Measurements from ENCODE around the gene PRR23E. TPM values are rescaled to one million over a fixed set of nuclear protein-coding genes. Genes with fewer than 3 reads are reported as not detected.

Gene PRR23E
- total RNA-seq, 1 experiment from 2014 or later, result not detected

DNA sequence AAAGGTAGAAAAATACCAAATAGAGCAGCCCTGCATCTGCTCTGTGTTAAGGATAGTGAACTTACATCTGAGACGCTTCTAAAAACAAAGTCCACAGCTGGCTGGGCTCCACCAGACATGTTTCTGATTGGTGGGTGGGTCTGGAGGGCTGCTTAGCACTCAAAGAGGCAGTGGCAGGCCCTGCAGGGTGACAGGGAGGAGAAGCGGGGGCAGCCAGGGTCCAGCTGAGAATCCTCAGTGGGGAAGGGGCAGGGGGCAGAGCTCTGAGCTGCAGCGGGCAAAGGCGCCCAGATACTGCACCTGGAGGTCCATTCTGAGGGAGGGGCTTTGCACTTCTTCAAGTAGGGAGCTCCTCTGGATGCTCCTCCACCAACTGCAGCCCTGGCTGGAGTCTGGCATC is 28.1 kb downstream of the PRR23E start:
- no peak for DNase-seq (ENCODE audit: extremely low read depth, low read depth)

DNA sequence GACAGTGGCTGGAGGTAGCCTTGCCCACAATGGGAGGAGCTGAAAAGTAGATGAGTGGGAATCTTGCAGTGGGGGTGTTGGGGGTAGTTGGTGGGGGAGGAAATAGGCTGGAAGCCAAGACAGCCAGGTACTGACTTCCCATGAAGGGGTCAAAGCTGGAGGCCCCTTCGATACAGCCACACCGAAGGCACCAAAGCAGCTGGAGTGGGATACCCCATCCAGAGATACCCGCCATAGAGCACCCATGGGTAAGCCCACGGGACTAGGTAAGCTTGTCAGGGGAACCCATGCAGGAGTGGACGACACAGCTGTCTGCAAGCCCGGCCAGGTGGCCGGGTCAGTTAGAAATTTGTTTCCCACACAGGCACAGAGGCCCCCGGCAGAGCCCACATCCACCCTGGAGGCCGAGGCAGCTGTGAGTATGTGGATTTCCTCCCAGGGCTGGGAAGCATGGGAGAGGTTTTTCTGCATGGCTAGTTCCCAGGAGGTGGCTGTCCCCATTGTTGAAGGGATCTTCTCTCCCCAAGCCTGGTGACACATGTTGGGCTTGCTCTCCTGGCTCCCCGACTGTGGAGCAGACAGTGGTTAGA is 28.6 kb downstream of the PRR23E start:
- DNase-seq (ENCODE audit: extremely low read depth, low read depth), result no peak

DNA sequence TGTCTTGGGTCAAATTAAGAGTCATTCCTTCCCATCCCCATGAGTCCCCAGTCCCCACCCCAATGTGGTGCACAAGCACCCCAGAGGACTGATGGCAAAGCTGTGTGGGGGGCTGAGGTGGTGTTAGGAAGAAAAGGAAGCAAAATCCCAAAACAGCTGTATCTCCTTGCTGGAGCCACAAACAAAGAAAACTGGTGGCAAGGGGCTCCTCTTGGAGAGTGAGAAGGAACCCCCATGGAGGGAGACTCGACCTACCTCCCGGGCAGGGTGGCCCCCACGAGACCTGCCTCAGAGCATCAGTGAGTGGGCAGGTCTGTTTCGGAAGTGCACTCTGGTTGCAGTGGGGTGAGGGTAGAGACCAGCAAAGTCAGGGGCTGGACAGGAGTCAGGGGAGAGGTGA is 29.2 kb downstream of the PRR23E start:
- DNase-seq (ENCODE audit: extremely low read depth, low read depth), result no peak

DNA sequence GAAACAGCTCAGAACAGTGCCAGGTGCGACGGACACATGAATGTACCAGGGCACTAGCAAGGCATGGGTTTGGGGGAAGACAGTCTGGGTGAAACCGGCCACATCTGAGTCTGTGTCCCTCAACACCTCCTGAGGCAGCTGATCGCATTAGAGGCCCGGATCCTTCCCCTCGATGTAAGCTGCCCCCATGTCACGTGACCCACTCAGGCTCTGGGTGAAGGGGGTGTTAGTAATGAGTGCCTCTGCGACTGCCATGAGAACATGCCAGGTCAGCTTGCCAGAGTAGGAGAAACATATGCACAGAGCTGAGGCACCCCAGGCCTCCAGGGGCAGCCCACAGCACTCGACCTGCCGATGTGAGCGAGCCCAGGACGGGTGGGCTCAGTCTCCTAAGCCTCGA is 29.7 kb downstream of the PRR23E start:
- DNase-seq (ENCODE audit: extremely low read depth, low read depth), result no peak

DNA sequence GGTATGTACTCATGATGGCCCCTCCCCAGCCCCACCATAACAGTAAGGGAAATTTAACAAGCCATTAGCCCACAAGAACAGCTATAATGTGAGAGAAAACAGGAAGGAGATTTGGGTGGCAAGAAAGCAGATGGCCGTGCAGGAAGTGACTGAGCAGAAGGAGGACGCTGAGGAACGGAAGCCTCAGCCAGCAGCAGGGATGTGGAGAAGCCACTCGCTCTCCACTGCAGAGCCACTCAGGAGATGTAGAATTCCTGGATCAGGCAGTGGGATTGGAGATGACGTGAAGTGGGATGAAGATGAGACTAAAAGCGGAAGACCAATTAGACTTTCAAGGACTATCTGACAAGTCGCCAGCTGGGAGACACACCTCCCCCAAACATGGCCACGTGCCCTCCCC is 31.2 kb downstream of the PRR23E start:
- no peak for DNase-seq (ENCODE audit: extremely low read depth, low read depth)

DNA sequence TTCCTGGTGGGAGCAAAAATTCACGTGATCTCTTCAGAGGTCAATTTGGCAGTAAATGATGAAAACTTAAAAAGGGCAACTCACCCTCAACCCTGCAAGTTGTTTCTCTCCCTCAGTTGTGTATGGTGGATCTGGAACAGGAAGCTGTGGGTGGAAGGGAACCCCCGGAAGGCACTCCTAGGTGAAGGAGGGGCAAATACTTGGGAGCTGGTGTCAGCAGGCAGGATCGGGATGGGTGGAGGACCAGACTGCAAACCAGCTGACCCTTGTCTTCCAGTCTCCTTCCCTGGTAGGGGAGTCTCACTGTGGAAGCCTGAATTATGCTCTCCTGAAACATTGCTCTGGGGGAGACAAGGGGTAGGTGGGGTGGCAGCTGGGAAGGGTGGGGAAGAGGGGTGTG is 33.5 kb downstream of the PRR23E start:
- DNase-seq (ENCODE audit: extremely low read depth, low read depth), result no peak

DNA sequence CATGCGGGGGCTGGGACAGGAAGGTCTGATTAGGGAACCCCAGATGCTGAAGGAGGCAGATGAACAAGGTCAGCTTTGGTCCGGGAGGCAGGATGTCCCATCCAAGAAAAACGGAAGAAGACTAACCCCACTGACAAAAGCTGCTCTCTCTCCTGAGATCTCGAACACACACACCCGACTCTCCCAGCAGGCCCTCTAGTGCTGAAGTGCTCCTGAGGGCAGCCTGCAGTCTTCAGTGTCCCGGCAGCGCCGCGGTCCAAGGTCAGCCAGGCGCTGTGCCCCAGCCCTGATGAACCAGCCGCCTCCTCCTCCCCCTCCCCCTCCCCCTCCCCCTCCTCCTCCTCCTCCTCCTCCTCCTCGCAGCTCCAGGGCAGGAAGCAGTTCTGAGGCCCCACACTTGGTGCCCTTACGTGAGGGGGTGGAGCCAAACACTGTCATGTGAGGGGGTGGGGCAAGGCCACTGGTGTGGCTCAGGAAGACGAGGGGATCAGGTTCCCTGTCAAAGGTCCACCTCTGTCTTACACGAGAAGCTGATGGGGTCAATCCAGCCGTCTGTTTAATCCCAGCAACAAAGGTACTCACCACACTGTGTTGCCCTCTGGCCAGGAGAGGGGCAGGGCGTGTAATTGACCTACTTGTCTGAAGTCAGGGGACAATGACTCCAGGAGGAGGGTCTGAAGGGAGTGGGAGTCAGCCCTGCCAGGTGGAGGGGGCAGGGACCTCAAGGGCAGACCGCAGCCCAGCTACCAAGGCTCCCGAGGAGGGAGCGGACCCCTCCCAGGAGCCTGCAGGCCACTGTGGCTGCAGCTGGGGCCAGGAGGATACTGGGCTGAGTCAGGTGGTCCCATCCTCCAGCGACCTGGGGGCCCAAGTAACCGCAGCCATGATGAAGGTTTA is 34.3 kb downstream of the PRR23E start:
- DNase-seq (ENCODE audit: extremely low read depth, low read depth), result no peak

DNA sequence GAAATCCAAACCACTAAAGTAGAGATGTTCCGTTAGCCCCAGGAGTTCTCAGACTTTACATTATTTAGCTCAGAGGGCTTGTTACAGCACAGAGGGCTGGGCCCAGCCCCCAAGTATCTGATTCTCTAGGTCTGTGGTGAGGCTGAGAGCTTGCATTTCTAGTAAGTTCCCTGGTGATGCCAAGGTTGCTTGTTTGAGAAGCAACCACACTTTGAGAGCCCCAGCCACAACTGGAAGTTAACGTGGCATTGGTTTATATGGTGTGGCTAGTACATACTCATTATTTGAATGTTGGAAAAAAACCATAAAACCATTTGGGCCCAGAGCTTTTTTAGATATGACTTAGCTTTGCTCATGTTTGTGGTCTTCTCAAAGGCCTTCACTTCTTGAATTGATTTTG is 35.9 kb downstream of the PRR23E start:
- DNase-seq (ENCODE audit: extremely low read depth, low read depth), result no peak

DNA sequence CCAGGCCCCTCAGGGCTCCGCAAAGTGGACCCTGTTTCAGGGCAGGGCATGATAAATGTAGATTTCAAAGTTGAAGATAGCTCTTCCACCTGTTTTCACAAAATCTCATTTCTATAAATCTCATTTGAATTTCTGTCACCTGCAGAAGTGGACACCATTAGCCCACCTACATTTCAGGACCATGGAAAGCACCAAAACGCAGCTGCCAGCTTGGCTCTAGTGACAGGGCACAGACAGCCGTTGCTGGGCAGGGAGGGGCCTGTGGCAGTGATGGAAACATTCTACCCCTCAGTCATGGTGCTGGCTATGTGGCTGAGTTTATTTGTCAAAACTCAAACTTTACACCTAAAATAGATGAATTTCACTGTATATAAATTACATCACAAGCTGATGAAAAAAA is 40.4 kb downstream of the PRR23E start:
- DNase-seq (ENCODE audit: extremely low read depth, low read depth), result no peak

DNA sequence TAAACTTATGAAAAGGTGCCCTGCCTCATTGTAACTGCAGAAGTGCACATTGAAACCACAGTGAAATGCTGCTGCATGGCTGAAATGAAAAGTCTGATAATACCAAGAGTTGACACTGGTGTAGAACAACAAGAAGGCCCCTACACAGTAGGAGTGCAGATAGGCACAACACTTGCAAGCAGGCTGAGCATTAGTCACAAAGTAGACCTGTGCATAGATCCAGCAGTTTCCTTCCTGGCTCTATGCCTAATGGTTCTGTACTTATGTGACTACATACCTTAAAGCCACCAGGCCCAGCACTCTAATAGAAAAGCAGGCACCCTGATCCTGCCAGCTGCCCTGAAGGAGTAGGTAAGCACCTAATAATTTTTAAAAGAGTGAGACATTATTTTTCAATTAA is 41.8 kb downstream of the PRR23E start:
- DNase-seq (ENCODE audit: extremely low read depth, low read depth), result no peak

DNA sequence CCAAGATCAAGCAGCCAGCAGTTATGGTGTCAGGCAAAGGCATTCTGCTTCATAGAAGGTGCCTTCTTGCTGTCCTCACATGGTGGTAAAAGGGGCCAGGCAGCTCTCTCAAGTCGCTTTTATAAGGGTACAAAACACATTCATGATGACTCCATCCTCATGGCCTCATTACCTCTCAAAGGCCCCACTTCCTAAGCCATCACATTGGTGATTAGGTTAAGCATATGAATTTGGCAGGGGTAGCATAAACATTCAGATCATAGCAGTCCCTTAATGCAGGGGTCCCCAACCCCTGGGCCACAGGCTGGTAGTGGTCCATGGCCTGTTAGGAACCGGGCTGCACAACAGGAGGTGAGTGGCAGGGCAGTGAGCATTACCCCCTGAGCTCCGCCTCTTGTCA is 42.8 kb downstream of the PRR23E start:
- DNase-seq (ENCODE audit: extremely low read depth, low read depth), result no peak

DNA sequence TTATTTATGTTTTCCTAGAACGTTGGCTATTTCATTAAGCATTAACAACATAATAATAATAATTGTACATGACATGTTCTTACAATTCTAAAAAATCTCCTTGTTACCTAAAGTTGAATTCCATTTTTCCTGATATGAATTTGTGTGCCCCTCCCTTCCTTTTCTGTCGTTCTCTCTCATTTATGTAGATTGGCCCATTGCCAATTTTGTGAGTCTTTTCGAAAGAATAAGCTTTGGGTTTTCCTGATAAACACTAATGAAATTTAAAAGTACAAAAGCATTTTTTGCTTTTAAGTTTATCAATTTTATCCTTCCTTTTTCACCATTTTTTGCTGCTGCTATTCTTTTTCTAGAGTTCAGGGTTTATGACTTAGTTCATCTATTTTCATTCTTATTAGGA is 44.9 kb downstream of the PRR23E start:
- no peak for DNase-seq (ENCODE audit: extremely low read depth, low read depth)

DNA sequence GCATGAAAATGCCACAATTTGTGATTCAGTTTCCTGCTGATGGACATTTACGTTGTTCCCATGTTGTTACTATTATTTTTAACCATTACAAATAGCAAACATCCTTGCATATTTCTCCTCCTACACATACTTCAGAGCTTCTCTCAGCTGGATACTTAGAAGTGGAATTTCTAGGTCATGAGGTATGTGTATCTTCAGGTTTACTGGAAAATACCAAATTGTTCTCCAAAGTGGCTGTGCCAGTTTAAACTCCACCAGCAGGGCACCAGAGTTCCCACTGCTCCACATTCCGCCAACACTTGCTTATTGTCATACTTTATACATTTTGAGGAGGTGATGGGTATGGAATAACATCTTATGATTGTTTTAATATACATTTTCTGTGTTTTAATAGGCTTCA is 45.7 kb downstream of the PRR23E start:
- no peak for DNase-seq (ENCODE audit: extremely low read depth, low read depth)

DNA sequence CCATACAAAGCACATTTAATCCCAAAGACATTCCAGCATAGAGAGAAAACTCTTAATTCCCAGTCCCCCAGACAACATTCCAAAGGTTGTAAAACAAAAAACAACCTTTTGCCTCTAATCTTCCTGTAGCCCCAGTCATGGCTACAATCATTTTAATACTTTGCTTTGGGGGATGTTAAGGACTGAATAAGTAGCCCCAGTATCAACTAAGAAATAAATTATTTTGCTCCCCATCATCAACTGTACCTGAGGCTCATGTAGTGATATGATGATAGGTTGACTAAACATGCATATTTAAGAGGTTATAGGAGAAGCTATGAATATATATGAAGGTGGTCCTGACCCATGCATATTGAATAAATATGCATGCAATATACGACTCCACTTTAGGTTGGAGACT is 54.4 kb downstream of the PRR23E start:
- DNase-seq (ENCODE audit: extremely low read depth, low read depth), result no peak

Small RNA genes lying within 50 kb of the gene (small RNA-seq; reads per million reads assigned to genes)
- gene RF00019 (0 reads per million in 2 experiments), gene RNU6-1047P (0 reads per million in 2 experiments)

Other genes starting within 250 kb of the PRR23E start
- gene PLXNA1, start 210.0 kb upstream of the PRR23E start, total RNA-seq (2014; rRNA removed; shearing (Covaris generic)), result 15.6 and 15.9 TPM in 2 replicates
- not detected in 2 replicates for gene PRR20G, start 94.9 kb downstream of the PRR23E start, total RNA-seq (2014; rRNA removed; shearing (Covaris generic))

Measured in NCI-H460 (cell line).